Measurements from ENCODE around the gene DPYD. TPM values are rescaled to one million over a fixed set of nuclear protein-coding genes. Genes with fewer than 3 reads are reported as not detected.

The DPYD gene
- total RNA-seq, 1 donor from 2014 or later: 12.8 TPM

DNA sequence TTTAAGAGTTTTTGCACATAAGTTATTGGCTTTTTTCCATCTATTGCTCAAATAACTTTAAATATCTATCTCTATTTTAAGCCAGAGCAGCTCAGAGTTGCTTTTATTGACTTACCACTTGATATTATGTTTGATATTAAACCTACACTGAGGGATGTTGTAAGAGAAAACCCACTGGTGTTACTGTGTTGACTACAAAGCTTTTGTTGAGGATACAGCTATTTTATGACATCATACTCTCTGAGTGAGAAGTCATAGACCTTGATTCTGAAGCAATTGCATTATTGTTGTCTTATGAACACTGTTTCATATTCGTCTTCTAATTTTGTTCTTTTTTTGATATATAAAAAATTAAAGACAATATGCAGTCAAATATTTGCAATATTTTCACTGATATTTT is 638.9 kb downstream of the DPYD start:
- TF ChIP-seq CTCF (IDR thresholded peaks at IDR 0.05; ENCODE audit: partially characterized antibody, unreplicated experiment): no peak
- H3K9me3 Mint-ChIP-seq (ENCODE audit: unreplicated experiment): no peaks in the 10 kb centered on the region
- no peaks in the 10 kb centered on the region for H3K27me3 Mint-ChIP-seq (ENCODE audit: unreplicated experiment)

DNA sequence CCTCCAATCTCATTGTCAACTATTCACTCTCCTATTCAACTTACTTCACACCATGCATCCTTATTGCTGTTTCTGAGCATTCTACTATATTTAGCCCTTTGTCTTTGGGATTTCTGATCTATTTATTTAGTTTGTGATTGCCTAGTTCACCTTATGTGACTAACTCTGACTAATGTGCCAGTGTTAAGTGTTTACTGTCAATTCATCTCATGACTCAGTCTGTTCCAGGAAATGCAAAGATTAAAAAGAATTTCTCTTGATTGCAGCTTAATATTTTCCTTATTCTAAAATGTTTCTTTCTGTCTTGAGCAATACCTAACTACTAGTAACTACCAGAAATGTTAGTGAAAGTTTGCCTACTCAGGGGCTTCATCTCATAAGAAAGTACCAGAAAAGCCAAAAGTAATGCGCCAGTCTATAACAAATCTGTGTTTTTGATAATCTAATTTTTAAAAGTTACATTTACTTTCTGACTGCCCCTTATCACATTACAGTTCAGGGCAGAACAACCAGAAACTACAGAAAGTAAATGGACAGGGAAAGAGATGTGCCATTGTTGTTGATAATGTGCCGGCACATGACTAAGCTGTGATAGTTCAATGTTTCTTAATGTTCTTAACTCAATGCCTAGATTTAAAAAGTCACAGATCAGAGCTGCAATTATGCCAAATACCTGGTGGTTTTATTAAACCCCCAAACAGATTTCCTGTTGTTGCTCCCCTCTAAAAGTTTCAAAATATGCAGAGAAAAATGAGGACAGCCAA is 642.8 kb downstream of the DPYD start:
- Mint-ChIP-seq H3K4me3 (ENCODE audit: unreplicated experiment) (no peak overlapping the region), H3K36me3 (ENCODE audit: unreplicated experiment) (no peaks in the 10 kb centered on the region), H3K9me3 (ENCODE audit: unreplicated experiment) (no peaks in the 10 kb centered on the region), H3K4me1 (ENCODE audit: low read depth, unreplicated experiment) (no peaks in the 10 kb centered on the region), H3K27me3 (ENCODE audit: unreplicated experiment) (no peaks in the 10 kb centered on the region), H3K27ac (ENCODE audit: unreplicated experiment) (no peak overlapping the region)
- DNase-seq: no peak
- TF ChIP-seq CTCF (IDR thresholded peaks at IDR 0.05; ENCODE audit: partially characterized antibody, unreplicated experiment): no peak

More for the DNA sequence above, 638.9 kb downstream of the DPYD start:
- Mint-ChIP-seq H3K36me3 (ENCODE audit: unreplicated experiment) (no peaks in the 10 kb centered on the region), H3K4me1 (ENCODE audit: low read depth, unreplicated experiment) (no peaks in the 10 kb centered on the region), H3K4me3 (ENCODE audit: unreplicated experiment) (no peak overlapping the region), H3K27ac (ENCODE audit: unreplicated experiment) (no peak overlapping the region)
- no peak for DNase-seq

GRCh38 chr1:97271916-97272788 is 648.7 kb downstream of the DPYD start:
- no peak for DNase-seq
- no peak overlapping the region for H3K27ac Mint-ChIP-seq (ENCODE audit: unreplicated experiment)
- no peak for TF ChIP-seq CTCF (IDR thresholded peaks at IDR 0.05; ENCODE audit: partially characterized antibody, unreplicated experiment)
- H3K4me1 Mint-ChIP-seq (ENCODE audit: low read depth, unreplicated experiment): peaks cover 13% of the 10 kb centered on the region
- peaks cover 2% of the 10 kb centered on the region for H3K27me3 Mint-ChIP-seq (ENCODE audit: unreplicated experiment)
- H3K9me3 Mint-ChIP-seq (ENCODE audit: unreplicated experiment): no peaks in the 10 kb centered on the region
- H3K36me3 Mint-ChIP-seq (ENCODE audit: unreplicated experiment): no peaks in the 10 kb centered on the region
- H3K4me3 Mint-ChIP-seq (ENCODE audit: unreplicated experiment): peak overlapping the region; percentile 33

- peak; percentile 23 for DNase-seq
- TF ChIP-seq CTCF (IDR thresholded peaks at IDR 0.05; ENCODE audit: partially characterized antibody, unreplicated experiment): no peak
- H3K36me3 Mint-ChIP-seq (ENCODE audit: unreplicated experiment): no peaks in the 10 kb centered on the region
- H3K4me1 Mint-ChIP-seq (ENCODE audit: low read depth, unreplicated experiment): peaks cover 13% of the 10 kb centered on the region
- H3K27me3 Mint-ChIP-seq (ENCODE audit: unreplicated experiment): peaks cover 2% of the 10 kb centered on the region
- peaks cover 2% of the 10 kb centered on the region for H3K9me3 Mint-ChIP-seq (ENCODE audit: unreplicated experiment)
- no peak overlapping the region for H3K27ac Mint-ChIP-seq (ENCODE audit: unreplicated experiment)
- peak overlapping the region; percentile 58 for H3K4me3 Mint-ChIP-seq (ENCODE audit: unreplicated experiment)
These were observed 650.1 kb downstream of the DPYD start for GRCh38 chr1:97270508-97271307.

All from glutamatergic neuron (in vitro differentiated cells).